MM.1S (cell line): ENCODE measurements around the gene MFNG.

Source experiments
- DNase-seq: peaks from one replicate; pipeline ENCODE4 v3.0.0-alpha.2; 2015
- H2AFZ ChIP-seq: fragments of 300-600 bp; sonication (generic); 2 replicates; pipeline ENCODE4 v1.6.0; 2016; ENCODE audit warnings: antibody characterized with exemption, low read length
- H3F3A ChIP-seq: fragments of 300-600 bp; sonication (generic); 2 replicates; pipeline ENCODE4 v1.6.1; 2016; ENCODE audit warnings: mild to moderate bottlenecking, antibody characterized with exemption, low read length, moderate library complexity, mixed read lengths; ENCODE audit not compliant: insufficient read depth
- H3K27ac ChIP-seq: fragments of 300-600 bp; sonication (generic); 2 replicates; pipeline ENCODE4 v1.5.1; 2016; ENCODE audit warnings: mild to moderate bottlenecking, low read length
- H3K27me3 ChIP-seq: fragments of 300-600 bp; sonication (generic); replicated peaks from 2 replicates; pipeline ENCODE4 v1.6.0; 2016; ENCODE audit warnings: low read length; ENCODE audit not compliant: insufficient read depth
- H3K36me3 ChIP-seq: fragments of 300-600 bp; sonication (generic); replicated peaks from 2 replicates; pipeline ENCODE4 v1.6.1; 2016; ENCODE audit warnings: mild to moderate bottlenecking, low read length, mixed read lengths; ENCODE audit not compliant: insufficient read depth
- H3K4me1 ChIP-seq: fragments of 300-600 bp; sonication (generic); 2 replicates; pipeline ENCODE4 v1.6.1; 2016; ENCODE audit warnings: low read length, mixed read lengths
- H3K4me2 ChIP-seq: fragments of 300-600 bp; sonication (generic); 2 replicates; pipeline ENCODE4 v1.6.0; 2016; ENCODE audit warnings: low read depth, low read length
- H3K4me3 ChIP-seq: fragments of 300-600 bp; sonication (generic); 2 replicates; pipeline ENCODE4 v1.5.1; 2016; ENCODE audit warnings: low read length, mixed read lengths
- H3K79me2 ChIP-seq: fragments of 300-600 bp; sonication (generic); 2 replicates; pipeline ENCODE4 v1.6.1; 2016; ENCODE audit warnings: mixed run types, low read length, mixed read lengths
- H3K9ac ChIP-seq: fragments of 300-600 bp; sonication (generic); 2 replicates; pipeline ENCODE4 v1.6.1; 2016; ENCODE audit warnings: low read length, mixed read lengths
- H3K9me2 ChIP-seq: fragments of 300-600 bp; sonication (generic); replicated peaks from 2 replicates; pipeline ENCODE4 v1.6.1; 2016; ENCODE audit warnings: mild to moderate bottlenecking, low read length, mixed read lengths; ENCODE audit not compliant: insufficient read depth
- H3K9me3 ChIP-seq: fragments of 300-600 bp; sonication (generic); replicated peaks from 2 replicates; pipeline ENCODE4 v1.6.1; 2016; ENCODE audit warnings: mild to moderate bottlenecking, low read length, mixed read lengths; ENCODE audit not compliant: insufficient read depth
- H4K20me1 ChIP-seq: fragments of 300-600 bp; sonication (generic); 2 replicates; pipeline ENCODE4 v1.6.1; 2016; ENCODE audit warnings: mild to moderate bottlenecking, low read length, moderate library complexity, mixed read lengths; ENCODE audit not compliant: insufficient read depth
- EZH2 ChIP-seq: fragments of 300-600 bp; sonication (generic); optimal IDR thresholded peaks from 2 replicates; pipeline ENCODE3; 2017; ENCODE audit warnings: low read depth, mild to moderate bottlenecking, antibody characterized with exemption, low read length, mixed read lengths
- EZH2phosphoT487 ChIP-seq: fragments of 300-600 bp; sonication (generic); IDR thresholded peaks from 2 replicates; pipeline ENCODE4 v1.6.1; 2018; ENCODE audit warnings: antibody characterized with exemption, low read length
- TF ChIP-seq, protein P1 (sequence below): fragments of 300-600 bp; sonication (generic); IDR thresholded peaks from 2 replicates; pipeline ENCODE4 v1.5.1; 2016; ENCODE audit warnings: antibody characterized with exemption, low read length, mixed read lengths

MFNG gene

DNA sequence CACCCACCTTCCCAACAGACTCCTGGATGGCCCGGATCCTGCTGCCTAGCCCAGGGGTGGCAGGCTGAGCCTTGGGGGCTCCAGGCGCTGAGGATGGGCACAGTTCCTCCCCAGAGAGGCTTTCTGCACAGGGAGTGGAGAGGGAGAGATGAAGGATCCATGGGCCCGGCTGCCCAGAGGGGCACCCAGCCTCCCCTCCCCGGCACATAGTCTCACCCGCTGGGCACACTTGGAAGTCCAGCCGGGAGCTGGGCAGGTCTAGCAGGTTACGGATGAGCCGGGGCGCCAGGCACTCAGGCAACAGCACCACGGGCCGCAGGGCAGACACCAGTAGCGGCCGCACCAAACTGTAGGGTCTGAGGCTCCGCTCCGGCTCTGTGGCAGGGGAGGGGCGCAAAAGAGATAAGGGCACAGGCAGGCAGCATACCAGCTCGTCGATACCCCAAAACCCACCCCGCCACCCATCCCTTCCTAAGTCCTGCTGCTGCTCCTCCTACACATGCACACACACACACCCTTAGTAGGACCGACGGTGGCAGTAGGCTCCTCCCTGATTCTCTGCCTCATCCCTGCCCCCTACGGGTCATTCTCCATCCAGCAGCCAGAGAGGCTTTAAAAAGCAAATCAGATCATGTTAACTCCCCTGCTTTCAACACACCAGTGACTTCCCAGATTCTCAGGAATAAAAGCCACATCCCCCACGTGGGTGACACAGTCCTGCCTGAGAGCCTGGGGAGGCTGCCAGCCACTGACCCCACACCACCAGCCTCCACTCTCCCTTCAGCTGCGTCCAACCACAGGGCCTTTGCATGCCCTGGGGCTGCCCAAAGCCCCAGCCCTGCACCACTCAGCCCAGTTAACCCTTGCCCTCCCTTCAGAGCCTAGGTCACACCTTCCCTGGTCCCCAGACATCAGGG is 6.5 kb upstream of the MFNG start:
- peak; percentile 44 for DNase-seq
- no peaks in the 10 kb centered on the region for H4K20me1 ChIP-seq
- H3K9ac ChIP-seq: no peak overlapping the region
- no peaks in the 10 kb centered on the region for H3K36me3 ChIP-seq
- no peaks in the 10 kb centered on the region for H3K79me2 ChIP-seq
- H3K4me2 ChIP-seq: no peak overlapping the region
- TF ChIP-seq EZH2phosphoT487: no peak
- TF ChIP-seq, protein P1, sequence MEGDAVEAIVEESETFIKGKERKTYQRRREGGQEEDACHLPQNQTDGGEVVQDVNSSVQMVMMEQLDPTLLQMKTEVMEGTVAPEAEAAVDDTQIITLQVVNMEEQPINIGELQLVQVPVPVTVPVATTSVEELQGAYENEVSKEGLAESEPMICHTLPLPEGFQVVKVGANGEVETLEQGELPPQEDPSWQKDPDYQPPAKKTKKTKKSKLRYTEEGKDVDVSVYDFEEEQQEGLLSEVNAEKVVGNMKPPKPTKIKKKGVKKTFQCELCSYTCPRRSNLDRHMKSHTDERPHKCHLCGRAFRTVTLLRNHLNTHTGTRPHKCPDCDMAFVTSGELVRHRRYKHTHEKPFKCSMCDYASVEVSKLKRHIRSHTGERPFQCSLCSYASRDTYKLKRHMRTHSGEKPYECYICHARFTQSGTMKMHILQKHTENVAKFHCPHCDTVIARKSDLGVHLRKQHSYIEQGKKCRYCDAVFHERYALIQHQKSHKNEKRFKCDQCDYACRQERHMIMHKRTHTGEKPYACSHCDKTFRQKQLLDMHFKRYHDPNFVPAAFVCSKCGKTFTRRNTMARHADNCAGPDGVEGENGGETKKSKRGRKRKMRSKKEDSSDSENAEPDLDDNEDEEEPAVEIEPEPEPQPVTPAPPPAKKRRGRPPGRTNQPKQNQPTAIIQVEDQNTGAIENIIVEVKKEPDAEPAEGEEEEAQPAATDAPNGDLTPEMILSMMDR: peak; percentile 63
- no peak for TF ChIP-seq EZH2
- H3K9me3 ChIP-seq: no peaks in the 10 kb centered on the region
- peaks cover 3% of the 10 kb centered on the region; the same call in 1 of the 2 replicates for H3K4me1 ChIP-seq
- no peaks in the 10 kb centered on the region for H3F3A ChIP-seq
- no peaks in the 10 kb centered on the region for H3K9me2 ChIP-seq
- no peak overlapping the region for H2AFZ ChIP-seq
- H3K27me3 ChIP-seq: peaks cover 39% of the 10 kb centered on the region
- H3K27ac ChIP-seq: no peak overlapping the region
- no peak overlapping the region for H3K4me3 ChIP-seq

GRCh38 chr22:37491559-37492427 is 5.6 kb upstream of the MFNG start:
- TF ChIP-seq EZH2phosphoT487: no peak
- TF ChIP-seq, protein P1: no peak
- TF ChIP-seq EZH2: no peak

DNA sequence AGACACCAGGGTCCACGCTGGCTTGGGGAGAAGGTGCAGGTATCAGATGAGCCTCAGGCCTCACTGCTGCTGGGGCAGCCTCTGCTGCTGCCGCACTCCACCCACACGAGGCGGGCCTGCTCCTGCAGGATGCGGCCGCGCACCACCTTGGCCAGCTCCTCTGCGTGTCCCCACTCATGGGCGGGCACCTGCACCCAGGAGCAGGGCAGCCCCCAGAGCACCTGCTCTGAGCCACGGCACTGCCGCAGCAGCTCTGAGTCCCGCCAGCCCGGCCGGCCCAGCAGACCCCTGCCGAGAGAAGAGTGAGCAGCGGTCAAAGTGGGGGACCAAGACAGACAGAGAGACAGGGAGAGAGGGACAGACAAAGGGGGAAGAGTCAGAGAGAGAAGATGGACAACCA is 4.9 kb upstream of the MFNG start:
- Histone ChIP-seq H3K4me3 (no peak overlapping the region), H3K9me2 (no peaks in the 10 kb centered on the region), H3K4me2 (no peak overlapping the region), H2AFZ (no peak overlapping the region), H3K36me3 (no peaks in the 10 kb centered on the region), H3K4me1 (peaks cover 10% of the 10 kb centered on the region; the same call in 1 of the 2 replicates), H3K9ac (no peak overlapping the region), H3K27me3 (peaks cover 24% of the 10 kb centered on the region), H3K79me2 (peaks cover 1% of the 10 kb centered on the region), H4K20me1 (no peaks in the 10 kb centered on the region), H3F3A (no peaks in the 10 kb centered on the region; the same call in 1 of the 2 replicates), H3K27ac (no peak overlapping the region), H3K9me3 (no peaks in the 10 kb centered on the region)
- no peak for DNase-seq
- TF ChIP-seq EZH2 (no peak), EZH2phosphoT487 (no peak)
- TF ChIP-seq, protein P1: no peak

More at GRCh38 chr22:37491559-37492427, 5.6 kb upstream of the MFNG start:
- no peak for DNase-seq
- no peak overlapping the region for H3K27ac ChIP-seq
- peaks cover 31% of the 10 kb centered on the region for H3K27me3 ChIP-seq
- H3K79me2 ChIP-seq: no peaks in the 10 kb centered on the region
- H4K20me1 ChIP-seq: no peaks in the 10 kb centered on the region
- H3K9ac ChIP-seq: no peak overlapping the region
- H3K4me2 ChIP-seq: no peak overlapping the region
- no peak overlapping the region for H3K4me3 ChIP-seq
- H3K9me3 ChIP-seq: no peaks in the 10 kb centered on the region
- H3K9me2 ChIP-seq: no peaks in the 10 kb centered on the region
- H2AFZ ChIP-seq: no peak overlapping the region
- H3F3A ChIP-seq: no peaks in the 10 kb centered on the region; the same call in 1 of the 2 replicates
- H3K4me1 ChIP-seq: peaks cover 6% of the 10 kb centered on the region; the same call in 1 of the 2 replicates
- no peaks in the 10 kb centered on the region for H3K36me3 ChIP-seq
